HUES48 (cell line): ENCODE results near the gene ZNF148.
"Not testable (repeated sequence)": the region's sequence is repeated elsewhere in the genome, so short reads cannot be mapped to it uniquely, and the experiment has no call there.

Source experiments
- H3K27ac ChIP-seq: one replicate; pipeline ENCODE4 v1.7.0; 2013; ENCODE audit warnings: low read depth, low read length, inconsistent platforms
- H3K27me3 ChIP-seq: 2 replicates; pipeline ENCODE4 v1.6.1; 2013; ENCODE audit warnings: mild to moderate bottlenecking, low read length; ENCODE audit not compliant: control insufficient read depth, insufficient read depth
- H3K36me3 ChIP-seq: 2 replicates; pipeline ENCODE4 v1.6.1; 2013; ENCODE audit warnings: low read length; ENCODE audit not compliant: control insufficient read depth, insufficient read depth
- H3K4me1 ChIP-seq: 2 replicates; pipeline ENCODE4 v1.6.1; 2013; ENCODE audit warnings: mild to moderate bottlenecking, low read length; ENCODE audit not compliant: control insufficient read depth, insufficient read depth
- H3K4me3 ChIP-seq: 2 replicates; pipeline ENCODE4 v1.5.1; 2013; ENCODE audit warnings: mild to moderate bottlenecking, low read depth, low read length
- H3K9ac ChIP-seq: 2 replicates; pipeline ENCODE4 v1.6.1; 2013; ENCODE audit warnings: mild to moderate bottlenecking, low read depth, low read length, moderate library complexity
- H3K9me3 ChIP-seq: 2 replicates; pipeline ENCODE4 v1.6.1; 2013; ENCODE audit warnings: low read length; ENCODE audit not compliant: control insufficient read depth, insufficient read depth

ZNF148 gene

DNA sequence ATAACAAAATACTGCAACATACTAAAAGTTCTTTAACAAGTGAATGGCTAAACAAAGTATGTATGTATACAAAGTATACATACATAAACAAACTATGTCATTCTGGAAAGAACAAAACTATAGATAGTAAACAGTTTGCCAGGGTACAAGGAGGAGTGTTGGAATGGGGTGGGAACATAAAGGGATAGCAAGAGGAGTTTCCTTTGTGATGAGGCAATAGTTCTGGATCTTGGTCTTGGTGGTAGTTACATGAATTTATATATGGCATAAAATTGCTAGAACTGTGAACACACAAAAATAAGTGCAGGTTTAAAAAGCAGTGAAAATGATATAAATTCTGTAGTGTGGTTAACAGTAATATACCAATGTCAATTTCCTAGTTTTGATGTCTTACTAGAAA lies 22.0 kb downstream of the ZNF148 start:
- H3K27ac ChIP-seq = no peak overlapping the region
- peaks cover 2% of the 10 kb centered on the region; the same call in 1 of the 2 replicates for H3K4me1 ChIP-seq
- H3K27me3 ChIP-seq = no peaks in the 10 kb centered on the region
- H3K9ac ChIP-seq = no peak overlapping the region
- H3K9me3 ChIP-seq = no peaks in the 10 kb centered on the region
- H3K36me3 ChIP-seq = no peaks in the 10 kb centered on the region
- no peak overlapping the region for H3K4me3 ChIP-seq

DNA sequence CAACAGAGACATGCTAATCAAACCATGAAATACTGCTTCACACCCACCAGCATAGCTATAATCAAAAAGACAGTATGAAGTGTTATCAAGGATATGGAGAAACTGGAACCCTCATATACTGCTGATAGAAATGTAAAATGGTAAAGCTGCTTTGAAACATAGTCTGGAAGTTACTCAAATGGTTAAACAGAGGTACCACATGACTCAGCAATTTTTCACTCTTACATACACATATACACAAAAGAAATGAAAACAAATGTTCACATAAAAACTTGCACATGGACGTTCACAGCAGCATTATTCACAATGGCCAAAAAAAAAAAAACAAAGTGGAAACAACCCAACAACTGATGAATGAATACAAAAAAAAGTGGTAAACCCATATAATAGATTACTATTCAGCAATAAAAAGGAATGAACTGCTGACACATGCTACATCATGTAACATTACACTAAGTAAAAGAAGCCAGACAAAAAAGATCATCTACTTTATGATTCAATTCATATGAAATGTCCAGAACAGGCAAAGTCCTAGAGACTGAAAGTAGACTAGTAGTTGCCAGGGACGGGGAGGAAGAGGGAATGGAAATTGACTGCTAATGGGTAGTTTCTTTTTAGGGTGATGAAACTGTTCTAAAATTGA lies 23.2 kb downstream of the ZNF148 start:
- Histone ChIP-seq H3K9ac (no peak overlapping the region), H3K4me3 (no peak overlapping the region), H3K36me3 (no peaks in the 10 kb centered on the region), H3K9me3 (no peaks in the 10 kb centered on the region), H3K4me1 (peaks cover 2% of the 10 kb centered on the region; the same call in 1 of the 2 replicates), H3K27me3 (no peaks in the 10 kb centered on the region), H3K27ac (no peak overlapping the region)

DNA sequence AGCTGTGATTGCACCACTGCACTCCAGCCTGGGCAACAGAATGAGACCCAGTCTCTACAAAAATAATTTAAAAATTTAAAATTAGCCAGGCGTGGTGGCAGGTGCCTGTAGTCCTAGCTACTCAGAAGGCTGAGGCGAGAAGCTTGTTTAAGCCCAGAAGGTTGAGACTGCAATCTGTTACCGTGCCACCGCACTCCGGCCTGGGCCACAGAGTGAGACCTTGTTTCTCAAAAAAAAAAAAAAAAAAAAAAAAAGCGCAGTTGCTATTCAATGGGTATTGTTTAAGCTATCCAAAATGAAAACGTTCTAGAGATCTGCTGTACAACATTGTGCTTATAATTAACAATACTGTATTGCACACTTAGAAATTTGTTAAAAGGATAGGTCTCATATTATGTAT lies 24.0 kb downstream of the ZNF148 start:
- no peaks in the 10 kb centered on the region for H3K4me1 ChIP-seq
- no peak overlapping the region for H3K9ac ChIP-seq
- no peaks in the 10 kb centered on the region for H3K36me3 ChIP-seq
- no peak overlapping the region for H3K4me3 ChIP-seq
- H3K9me3 ChIP-seq = no peaks in the 10 kb centered on the region
- H3K27me3 ChIP-seq = no peaks in the 10 kb centered on the region
- no peak overlapping the region for H3K27ac ChIP-seq

DNA sequence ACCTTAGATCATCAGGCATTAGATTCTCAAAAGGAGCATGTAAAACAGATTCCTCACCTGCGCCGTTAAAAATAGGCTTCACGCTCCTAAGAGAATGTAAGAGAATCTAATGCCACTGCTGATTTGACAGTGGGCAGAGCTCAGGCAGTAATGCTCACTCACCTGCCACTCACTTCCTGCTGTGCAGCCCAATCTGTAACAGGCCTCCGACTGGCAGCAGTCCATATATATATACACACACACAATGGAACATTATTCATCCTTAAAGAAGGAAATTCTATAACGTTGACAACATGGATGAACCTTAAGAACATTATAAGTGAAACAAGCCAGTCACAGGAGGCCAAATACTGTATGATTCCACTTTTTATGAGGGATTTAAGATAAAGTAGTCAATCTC lies 24.5 kb downstream of the ZNF148 start:
- Histone ChIP-seq H3K36me3 (no peaks in the 10 kb centered on the region), H3K4me1 (no peaks in the 10 kb centered on the region), H3K9me3 (0 out of 2 replicates have a peak, but pooled peaks cover 3% of the 10 kb centered on the region), H3K9ac (no peak overlapping the region), H3K4me3 (no peak overlapping the region), H3K27ac (no peak overlapping the region), H3K27me3 (no peaks in the 10 kb centered on the region)

DNA sequence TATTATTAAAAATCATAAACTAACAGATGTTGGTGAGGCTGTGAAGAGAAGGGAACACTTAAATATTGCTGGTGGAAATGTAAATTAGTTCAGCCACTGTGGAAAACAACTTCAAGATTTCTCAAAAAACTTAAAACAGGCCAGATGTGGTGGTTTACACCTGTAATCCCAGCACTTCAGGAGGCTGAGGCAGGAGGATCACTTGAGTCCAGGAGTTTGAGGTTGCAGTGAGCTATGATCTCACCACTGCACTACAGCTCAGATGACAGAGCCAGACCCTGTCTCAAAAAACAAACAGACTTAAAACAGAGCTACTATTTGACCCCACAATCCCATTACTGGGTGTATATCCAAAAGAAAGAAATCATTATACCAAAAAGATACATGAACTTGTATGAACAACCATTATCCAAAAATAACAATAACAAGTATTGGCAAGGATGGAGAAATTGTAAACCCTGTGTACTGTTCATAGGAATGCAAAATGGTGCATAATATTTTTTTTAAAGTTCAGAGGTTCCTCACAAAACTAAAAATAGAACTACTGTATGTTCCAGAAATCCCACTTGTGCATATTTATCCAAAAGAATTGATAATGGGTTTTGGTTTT lies 25.5 kb downstream of the ZNF148 start:
- no peaks in the 10 kb centered on the region for H3K27me3 ChIP-seq
- no peaks in the 10 kb centered on the region for H3K4me1 ChIP-seq
- H3K4me3 ChIP-seq = no peak overlapping the region
- H3K27ac ChIP-seq = no peak overlapping the region
- no peaks in the 10 kb centered on the region for H3K36me3 ChIP-seq
- no peak overlapping the region for H3K9ac ChIP-seq
- 0 out of 2 replicates have a peak, but pooled peaks cover 3% of the 10 kb centered on the region for H3K9me3 ChIP-seq

DNA sequence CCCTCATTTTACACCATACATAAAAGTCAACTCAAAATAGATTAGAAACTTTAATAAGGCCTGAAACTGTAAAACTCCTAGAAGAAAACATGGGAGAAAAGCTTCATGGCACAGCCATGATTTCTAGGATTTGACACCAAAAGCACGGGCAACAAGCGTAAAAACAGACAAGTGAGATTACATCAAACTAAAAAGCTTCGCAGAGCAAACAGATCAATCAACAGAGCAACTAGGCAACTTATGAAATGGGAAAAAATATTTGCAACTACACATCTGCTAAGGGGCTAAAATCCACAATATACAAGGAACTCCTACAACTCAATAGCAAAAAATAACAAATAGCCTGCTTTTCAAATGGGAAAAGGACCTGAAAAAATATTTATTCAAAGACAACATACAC lies 26.1 kb downstream of the ZNF148 start:
- Histone ChIP-seq H3K27ac (no peak overlapping the region), H3K9ac (no peak overlapping the region), H3K27me3 (no peaks in the 10 kb centered on the region), H3K4me3 (no peak overlapping the region), H3K36me3 (no peaks in the 10 kb centered on the region), H3K4me1 (no peaks in the 10 kb centered on the region), H3K9me3 (0 out of 2 replicates have a peak, but pooled peaks cover 3% of the 10 kb centered on the region)

DNA sequence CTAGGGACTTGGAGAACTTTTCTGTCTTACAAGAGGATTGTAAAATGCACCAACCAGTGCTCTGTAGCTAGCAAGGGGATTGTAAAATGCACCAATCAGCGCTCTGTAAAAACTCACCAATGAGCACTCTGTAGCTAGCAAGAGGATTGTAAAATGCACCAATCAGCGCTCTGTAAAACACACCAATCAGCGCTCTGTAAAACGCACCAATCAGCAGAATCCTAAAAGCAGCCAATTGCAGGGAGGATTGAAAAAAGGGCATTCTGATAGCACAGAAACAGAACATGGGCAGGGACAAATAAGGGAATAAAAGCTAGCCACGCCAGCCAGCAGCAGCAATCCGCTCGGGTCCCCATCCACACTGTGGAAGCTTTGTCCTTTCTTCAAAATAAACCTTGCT lies 31.8 kb downstream of the ZNF148 start:
- H3K9me3 ChIP-seq, H3K4me3 ChIP-seq, H3K9ac ChIP-seq, H3K4me1 ChIP-seq, H3K27ac ChIP-seq, H3K27me3 ChIP-seq, H3K36me3 ChIP-seq: not testable (repeated sequence)

DNA sequence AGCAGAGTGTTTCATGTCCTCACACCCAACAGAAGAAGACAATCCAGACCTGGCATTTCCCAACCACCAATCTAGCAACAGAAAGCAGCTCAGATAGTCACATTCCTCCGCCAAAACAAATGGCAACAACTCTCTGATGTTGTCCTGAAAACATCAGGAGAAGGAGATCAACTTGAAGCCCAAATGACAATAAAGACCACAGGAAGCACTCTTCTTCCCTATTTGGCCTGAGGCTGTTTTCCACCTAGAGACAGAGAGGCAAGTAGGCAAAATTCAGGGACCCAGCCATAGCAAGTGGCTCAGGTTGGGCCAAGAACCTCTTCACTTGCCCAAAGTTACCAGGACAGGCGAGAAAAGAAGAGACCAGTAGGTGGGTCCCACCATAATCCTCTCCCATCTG lies 35.0 kb downstream of the ZNF148 start:
- H3K4me3 ChIP-seq = no peak overlapping the region
- no peaks in the 10 kb centered on the region for H3K27me3 ChIP-seq
- H3K9ac ChIP-seq = no peak overlapping the region
- H3K27ac ChIP-seq = no peak overlapping the region
- no peaks in the 10 kb centered on the region for H3K9me3 ChIP-seq
- H3K4me1 ChIP-seq = peaks cover 4% of the 10 kb centered on the region
- no peaks in the 10 kb centered on the region for H3K36me3 ChIP-seq

DNA sequence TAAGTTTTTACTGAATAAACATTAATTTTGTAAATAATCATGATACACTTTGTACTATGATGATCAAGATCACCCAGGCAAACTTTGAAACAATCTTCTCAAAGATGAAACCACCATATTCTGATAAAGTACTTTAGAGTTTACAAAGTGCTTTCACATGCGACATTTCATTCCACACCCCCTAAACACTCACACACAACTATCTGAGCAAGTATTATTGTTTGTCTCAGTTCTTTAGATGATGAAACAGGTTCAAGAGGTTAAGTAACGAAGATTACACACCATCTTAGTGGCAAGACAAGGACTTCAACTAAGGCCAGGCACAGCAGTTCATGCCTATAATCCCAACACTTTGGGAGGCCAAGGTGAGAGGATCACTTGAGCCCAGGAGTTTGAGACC lies 37.6 kb downstream of the ZNF148 start:
- Histone ChIP-seq H3K4me1 (peaks cover 9% of the 10 kb centered on the region), H3K27me3 (no peaks in the 10 kb centered on the region), H3K36me3 (no peaks in the 10 kb centered on the region), H3K9ac (no peak overlapping the region), H3K27ac (no peak overlapping the region), H3K4me3 (no peak overlapping the region), H3K9me3 (no peaks in the 10 kb centered on the region)

DNA sequence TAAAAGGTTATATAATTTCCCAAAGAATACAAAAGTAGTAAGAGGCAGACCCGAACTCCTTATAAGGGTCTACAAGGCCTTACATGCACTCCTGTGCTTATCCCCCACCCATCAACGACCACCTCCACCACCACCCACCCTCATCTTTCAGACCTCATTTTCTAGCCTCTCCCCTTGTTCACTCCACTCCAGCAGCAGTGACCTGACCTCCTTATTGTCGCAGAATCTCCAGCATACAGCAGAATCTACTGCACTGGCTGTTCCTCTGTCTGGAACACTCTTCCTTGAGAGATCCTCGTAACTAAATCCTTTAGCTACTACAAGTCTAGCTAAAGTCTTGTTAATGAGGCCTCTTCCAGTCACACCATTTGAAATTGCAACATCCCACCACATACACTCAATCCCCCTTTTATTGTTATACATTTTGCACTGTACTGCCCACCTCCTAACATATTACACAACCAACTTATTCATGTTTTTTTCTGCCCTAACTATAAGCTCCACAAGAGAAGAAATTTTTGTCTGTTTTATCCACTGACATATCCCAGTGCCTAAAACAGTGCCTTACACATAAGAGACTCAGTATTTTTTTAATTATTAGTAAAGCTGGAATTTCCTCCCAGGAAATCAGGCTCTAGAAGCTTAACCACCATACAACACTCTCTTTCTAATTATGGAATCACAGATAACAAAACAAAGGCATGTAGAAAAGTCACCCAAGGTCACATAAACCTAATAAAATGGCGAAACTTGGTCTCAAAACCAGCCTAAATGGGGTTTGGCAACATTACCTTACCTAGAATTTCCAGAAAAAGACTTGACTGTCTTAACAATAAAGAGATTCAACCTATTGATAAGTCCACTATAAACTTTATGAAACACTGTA lies 40.2 kb downstream of the ZNF148 start:
- no peaks in the 10 kb centered on the region for H3K36me3 ChIP-seq
- H3K9ac ChIP-seq = no peak overlapping the region
- no peak overlapping the region for H3K27ac ChIP-seq
- peaks cover 9% of the 10 kb centered on the region for H3K4me1 ChIP-seq
- H3K9me3 ChIP-seq = no peaks in the 10 kb centered on the region
- no peak overlapping the region for H3K4me3 ChIP-seq
- H3K27me3 ChIP-seq = no peaks in the 10 kb centered on the region

DNA sequence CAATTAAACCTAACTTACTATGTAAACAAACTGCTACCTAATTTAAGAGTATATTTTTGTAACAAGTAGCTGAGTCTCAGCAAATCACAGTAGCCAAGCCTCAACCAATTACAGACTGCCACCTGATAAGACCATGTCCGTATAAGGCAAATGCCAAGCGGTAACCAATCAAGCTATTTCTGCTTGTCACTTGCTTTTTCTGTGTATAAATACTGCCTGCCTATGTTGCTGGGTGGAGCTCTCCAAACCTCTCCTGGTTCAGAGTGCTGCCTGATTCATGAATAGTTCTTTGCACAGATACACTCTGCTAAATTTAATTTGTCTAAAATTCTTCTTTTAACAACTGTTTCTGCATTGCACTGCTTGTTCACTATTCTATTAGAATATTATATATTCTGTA lies 42.6 kb downstream of the ZNF148 start:
- Histone ChIP-seq H3K4me3 (no peak overlapping the region), H3K36me3 (0 out of 2 replicates have a peak, but pooled peaks cover 2% of the 10 kb centered on the region), H3K27ac (no peak overlapping the region), H3K9ac (no peak overlapping the region), H3K9me3 (no peaks in the 10 kb centered on the region), H3K27me3 (no peaks in the 10 kb centered on the region), H3K4me1 (peaks cover 9% of the 10 kb centered on the region)
